ENCODE results near the gene FLT4.
"Not testable (repeated sequence)": the region's sequence is repeated elsewhere in the genome, so short reads cannot be mapped to it uniquely, and the experiment has no call there.

FLT4 gene

DNA sequence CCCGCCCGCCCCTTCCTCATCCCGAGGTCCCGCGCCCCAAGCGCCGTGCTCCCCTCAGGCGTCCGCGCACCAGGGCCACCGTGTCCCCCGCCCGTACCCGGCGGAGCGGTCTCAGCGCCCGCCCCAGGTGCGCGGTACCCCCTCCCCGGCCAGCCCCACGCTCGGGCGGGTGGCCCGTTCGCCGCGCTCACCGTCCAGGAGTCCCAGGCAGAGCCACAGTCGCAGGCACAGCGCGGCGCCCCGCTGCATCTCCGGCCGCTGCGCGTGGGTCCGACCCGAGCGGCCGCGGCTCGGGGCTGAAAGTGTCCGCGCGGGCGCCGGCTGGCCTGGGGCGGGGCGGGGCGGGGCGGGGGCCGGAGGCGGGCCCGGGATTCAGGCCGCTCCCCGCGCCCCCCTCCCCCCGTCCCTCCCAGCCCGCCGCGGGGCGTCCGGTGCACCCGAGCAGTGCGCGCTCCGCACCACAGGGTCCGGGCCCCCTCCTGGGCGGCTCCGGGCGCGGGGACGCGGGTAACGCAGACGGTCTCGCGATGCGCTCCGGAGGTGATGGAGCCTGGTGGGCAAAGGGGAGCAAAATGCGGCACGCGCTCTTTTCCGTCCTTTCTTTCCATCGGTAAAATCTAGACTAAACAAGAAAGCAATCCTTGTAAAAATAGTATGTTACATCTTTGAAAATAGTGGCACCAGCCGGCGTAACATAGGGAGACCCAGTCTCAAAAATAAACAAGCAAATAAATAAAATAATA, at the start of gene FLT4:
Gene FLT4, minus strand, starts transcription at position 304 of the 743 bp plus-strand sequence. Its CDS starts 55 bp downstream, at position 249.
- Histone ChIP-seq H3K4me1 (peaks cover 15% of the 10 kb centered on the region), H3K27ac (no peak within 1 kb of the TSS), H3K4me3 (peak within 1 kb of the TSS; percentile 54), H3K27me3 (peaks cover 78% of the 10 kb centered on the region), H3K9ac (no peak within 1 kb of the TSS), H3K4me2 (peak within 1 kb of the TSS; percentile 67), H3K36me3 (no peaks in the 10 kb centered on the region), H4K20me1 (peaks cover 7% of the 10 kb centered on the region; the same call in 1 of the 2 replicates), H3K9me3 (no peaks in the 10 kb centered on the region)
- no peak for TF ChIP-seq Cebpa-rat (IDR thresholded peaks at IDR 0.05)

DNA sequence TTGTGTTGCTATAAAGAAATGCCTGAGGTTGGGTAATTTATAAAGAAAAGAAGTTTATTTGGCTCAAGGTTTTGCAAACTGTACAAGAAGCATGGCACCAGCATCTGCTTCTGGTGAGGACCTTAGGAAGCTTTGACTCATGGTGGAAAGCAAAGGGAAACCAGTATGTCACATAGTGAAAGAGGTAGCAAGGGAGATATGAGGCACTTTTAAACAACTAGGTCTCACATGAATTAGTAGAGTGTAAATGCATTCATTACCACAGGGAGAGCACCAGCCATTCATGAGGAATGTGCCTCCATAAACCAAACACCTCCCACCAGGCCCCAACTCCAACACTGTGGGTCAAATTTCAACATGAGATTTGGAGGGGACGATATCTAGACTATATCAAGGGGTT, 49.6 kb upstream of the FLT4 start:
- Histone ChIP-seq H3K4me2 (no peak overlapping the region), H3K9ac (no peak overlapping the region), H3K4me3 (no peak overlapping the region), H3K4me1 (no peaks in the 10 kb centered on the region), H3K9me3 (peaks cover 21% of the 10 kb centered on the region), H4K20me1 (no peaks in the 10 kb centered on the region), H3K27me3 (no peaks in the 10 kb centered on the region), H3K27ac (no peak overlapping the region), H3K36me3 (no peaks in the 10 kb centered on the region)
- no peak for TF ChIP-seq Cebpa-rat (IDR thresholded peaks at IDR 0.05)

DNA sequence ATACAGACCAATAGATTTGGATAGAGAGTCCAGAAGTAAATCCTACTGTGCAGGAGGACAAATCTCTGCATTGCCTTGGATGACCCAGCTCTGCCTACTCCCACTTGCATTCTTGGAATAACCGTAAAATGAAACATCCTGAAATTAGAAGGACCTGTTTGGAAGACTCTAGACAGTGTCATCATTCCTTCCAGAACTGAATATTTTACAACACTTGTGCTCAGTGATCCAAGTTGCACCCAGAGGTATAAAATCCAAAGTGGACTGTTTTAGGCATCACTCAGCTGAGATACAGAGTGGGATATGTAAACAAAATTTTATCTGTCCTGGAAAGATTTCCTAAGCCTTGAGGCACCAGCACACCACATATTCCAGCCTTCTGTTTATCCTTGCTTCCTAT, 46.7 kb upstream of the FLT4 start:
- H4K20me1 ChIP-seq = no peaks in the 10 kb centered on the region
- H3K4me1 ChIP-seq = no peaks in the 10 kb centered on the region
- no peak overlapping the region for H3K27ac ChIP-seq
- no peak overlapping the region for H3K9ac ChIP-seq
- no peaks in the 10 kb centered on the region for H3K36me3 ChIP-seq
- no peak overlapping the region for H3K4me2 ChIP-seq
- H3K9me3 ChIP-seq = peaks cover 21% of the 10 kb centered on the region
- no peaks in the 10 kb centered on the region for H3K27me3 ChIP-seq
- no peak for TF ChIP-seq Cebpa-rat (IDR thresholded peaks at IDR 0.05)
- H3K4me3 ChIP-seq = no peak overlapping the region

DNA sequence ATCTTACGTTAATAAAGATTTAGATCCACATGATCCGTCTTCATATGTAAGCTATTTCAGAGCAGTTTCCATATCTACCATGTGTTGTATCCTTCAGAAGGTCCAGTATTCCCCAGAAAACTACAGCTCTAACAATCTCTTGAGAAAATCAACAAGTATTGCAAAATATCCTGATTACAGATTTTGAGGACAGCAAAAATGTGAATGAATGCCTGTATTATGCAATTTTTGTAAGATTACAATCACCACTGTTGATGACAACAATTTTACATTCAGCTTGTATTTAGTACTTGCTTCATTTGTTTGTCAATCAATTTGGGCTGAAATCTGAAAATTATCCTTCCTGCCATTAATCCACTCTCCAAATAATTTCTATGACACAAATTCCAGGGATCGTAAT, 43.0 kb upstream of the FLT4 start:
- Histone ChIP-seq H3K4me1 (peaks cover 34% of the 10 kb centered on the region), H3K9me3 (peaks cover 7% of the 10 kb centered on the region), H3K27ac (no peak overlapping the region), H3K4me3 (no peak overlapping the region), H3K4me2 (no peak overlapping the region), H3K9ac (no peak overlapping the region), H4K20me1 (no peaks in the 10 kb centered on the region), H3K27me3 (no peaks in the 10 kb centered on the region), H3K36me3 (no peaks in the 10 kb centered on the region)
- TF ChIP-seq Cebpa-rat (IDR thresholded peaks at IDR 0.05) = no peak

DNA sequence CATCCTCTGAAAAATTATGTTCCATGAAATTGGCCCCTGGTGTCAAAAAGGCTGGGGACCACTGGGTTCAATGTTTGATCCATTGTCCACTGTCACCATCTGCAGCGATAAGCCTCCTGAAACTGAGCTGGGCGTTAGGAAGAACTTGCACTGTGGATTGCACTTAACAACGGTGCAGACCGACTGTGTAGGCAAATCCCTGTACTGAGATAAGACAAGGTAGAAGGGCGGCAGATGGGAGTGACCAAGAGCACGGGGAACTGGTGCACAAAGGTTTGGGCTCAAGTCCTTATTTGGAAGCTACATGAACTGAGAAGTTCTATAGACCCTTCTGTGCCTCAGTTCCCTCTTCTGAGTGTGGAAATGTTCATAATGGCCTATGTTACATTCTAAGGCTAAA, 41.6 kb upstream of the FLT4 start:
- no peaks in the 10 kb centered on the region for H3K36me3 ChIP-seq
- no peaks in the 10 kb centered on the region for H3K27me3 ChIP-seq
- H3K9ac ChIP-seq = no peak overlapping the region
- peaks cover 35% of the 10 kb centered on the region for H3K4me1 ChIP-seq
- no peak overlapping the region for H3K4me3 ChIP-seq
- no peaks in the 10 kb centered on the region for H4K20me1 ChIP-seq
- no peak overlapping the region for H3K27ac ChIP-seq
- peaks cover 3% of the 10 kb centered on the region for H3K9me3 ChIP-seq
- TF ChIP-seq Cebpa-rat (IDR thresholded peaks at IDR 0.05) = no peak
- H3K4me2 ChIP-seq = no peak overlapping the region

DNA sequence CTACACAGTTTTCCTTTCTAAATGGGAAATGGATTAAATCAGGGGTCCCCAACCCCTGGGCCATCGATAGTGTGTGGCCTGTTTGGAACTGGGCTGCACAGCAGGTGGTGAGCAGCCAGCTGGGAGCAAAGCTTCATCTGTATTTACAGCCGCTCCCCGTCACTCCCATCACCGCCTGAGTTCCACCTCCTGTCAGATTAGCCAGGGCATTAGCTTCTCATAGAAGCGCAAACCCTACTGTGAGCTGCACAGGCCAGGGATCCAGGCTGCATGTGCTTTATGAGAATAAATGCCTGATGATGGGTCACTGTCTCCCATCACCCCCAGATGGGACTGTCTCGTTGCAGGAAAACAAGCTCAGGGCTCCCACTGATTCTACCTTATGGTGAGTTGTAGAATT, 41.2 kb upstream of the FLT4 start:
- Histone ChIP-seq H3K9me3 (no peaks in the 10 kb centered on the region), H4K20me1 (no peaks in the 10 kb centered on the region), H3K36me3 (no peaks in the 10 kb centered on the region), H3K4me1 (peaks cover 35% of the 10 kb centered on the region), H3K4me3 (no peak overlapping the region), H3K27ac (peak overlapping the region; percentile 71; the same call in 1 of the 2 replicates), H3K27me3 (no peaks in the 10 kb centered on the region), H3K9ac (no peak overlapping the region), H3K4me2 (peak overlapping the region; percentile 74)
- no peak for TF ChIP-seq Cebpa-rat (IDR thresholded peaks at IDR 0.05)

DNA sequence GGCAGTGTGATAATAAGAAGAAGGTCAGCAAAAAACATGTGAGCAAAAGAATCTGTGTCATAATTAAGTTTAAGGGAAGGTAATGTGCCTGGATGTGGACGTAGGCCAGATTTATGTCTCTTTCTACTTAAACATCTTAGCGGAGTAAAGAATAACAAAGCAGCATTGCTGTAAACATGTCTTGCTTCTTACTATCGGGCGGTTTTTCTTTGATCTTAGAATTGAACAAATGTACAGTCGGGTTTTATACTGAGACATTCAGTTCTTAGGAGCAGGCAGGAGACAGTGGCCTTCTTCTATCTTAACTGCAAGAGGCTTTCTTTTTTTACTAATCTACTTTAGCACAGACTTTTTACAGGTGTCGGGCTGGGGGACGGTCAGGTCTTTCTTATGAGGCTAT, 40.4 kb upstream of the FLT4 start:
- Histone ChIP-seq H3K4me1 (peaks cover 35% of the 10 kb centered on the region), H3K4me2 (peak overlapping the region; percentile 74), H4K20me1 (no peaks in the 10 kb centered on the region), H3K9me3 (no peaks in the 10 kb centered on the region), H3K36me3 (no peaks in the 10 kb centered on the region), H3K4me3 (no peak overlapping the region), H3K27me3 (no peaks in the 10 kb centered on the region), H3K9ac (peak overlapping the region; percentile 8; the same call in 1 of the 2 replicates), H3K27ac (peak overlapping the region; percentile 71)
- TF ChIP-seq Cebpa-rat (IDR thresholded peaks at IDR 0.05) = no peak

DNA sequence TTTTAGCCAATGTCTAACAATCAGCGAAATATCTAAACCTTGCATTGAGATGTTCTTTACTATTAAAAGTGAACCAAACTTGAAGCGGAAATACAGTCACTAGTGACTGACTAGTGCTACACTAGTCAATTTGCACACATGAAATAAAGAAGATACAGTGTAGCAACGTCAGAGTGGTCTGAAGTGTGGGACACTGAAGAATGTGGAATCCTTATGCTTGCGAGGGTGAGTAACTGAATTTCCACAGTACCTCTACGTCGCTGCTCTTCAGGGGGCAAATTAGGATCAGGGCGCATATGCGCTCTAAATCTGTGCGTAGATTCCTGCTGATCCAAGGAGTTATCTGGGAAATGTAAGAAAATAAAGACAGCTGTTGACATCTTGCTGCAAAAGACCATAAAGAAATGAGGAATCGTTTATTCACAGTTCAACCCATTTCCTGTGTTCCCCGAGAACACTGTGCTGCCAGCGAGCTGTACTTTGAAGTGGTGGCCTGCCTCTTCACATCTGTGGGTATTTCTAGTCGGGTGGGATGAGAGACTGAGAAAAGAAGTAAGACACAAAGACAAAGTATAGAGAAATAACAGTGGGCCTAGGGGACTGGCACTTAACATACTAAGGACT, 39.8 kb upstream of the FLT4 start:
- H3K27me3 ChIP-seq = no peaks in the 10 kb centered on the region
- H3K4me3 ChIP-seq = no peak overlapping the region
- no peaks in the 10 kb centered on the region for H4K20me1 ChIP-seq
- H3K36me3 ChIP-seq = no peaks in the 10 kb centered on the region
- H3K4me1 ChIP-seq = peaks cover 35% of the 10 kb centered on the region
- H3K4me2 ChIP-seq = peak overlapping the region; percentile 74
- peak overlapping the region; percentile 8; the same call in 1 of the 2 replicates for H3K9ac ChIP-seq
- no peak for TF ChIP-seq Cebpa-rat (IDR thresholded peaks at IDR 0.05)
- H3K9me3 ChIP-seq = no peaks in the 10 kb centered on the region
- H3K27ac ChIP-seq = peak overlapping the region; percentile 71

DNA sequence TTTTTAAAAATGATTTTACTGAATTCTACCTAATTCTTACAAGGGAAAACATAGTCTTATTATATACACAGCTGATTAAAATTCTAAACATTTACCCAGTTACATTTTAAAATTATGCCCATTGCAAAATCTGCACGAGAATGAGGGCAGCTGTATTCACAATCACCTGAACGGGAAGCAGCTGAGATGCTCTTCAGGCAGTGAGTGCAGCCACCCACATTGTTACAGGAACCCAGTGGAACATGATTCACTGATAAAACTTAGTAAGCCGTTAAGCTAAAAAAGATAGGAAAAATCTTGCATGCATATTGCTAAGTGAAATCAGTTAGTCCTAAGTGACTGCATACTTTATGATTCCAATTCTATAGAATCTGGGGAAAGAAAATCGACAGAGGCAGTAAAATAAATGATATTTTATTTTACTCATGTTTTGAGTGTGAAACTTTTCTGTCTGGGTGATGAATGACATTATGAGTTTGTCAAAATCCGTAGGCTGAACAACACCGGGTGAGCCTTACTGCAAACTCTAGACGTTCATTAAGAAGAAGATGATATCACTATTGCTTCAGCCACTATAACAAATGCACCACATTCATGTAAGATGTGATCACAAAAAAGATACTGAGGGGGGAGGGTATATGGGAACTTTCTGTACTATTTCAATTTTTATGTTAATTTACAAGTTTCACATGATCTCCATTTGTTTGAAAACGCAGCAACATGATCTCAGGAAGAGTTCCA, 39.1 kb upstream of the FLT4 start:
- H3K27ac ChIP-seq = peak overlapping the region; percentile 71
- peak overlapping the region; percentile 8; the same call in 1 of the 2 replicates for H3K9ac ChIP-seq
- no peak overlapping the region for H3K4me3 ChIP-seq
- H4K20me1 ChIP-seq = no peaks in the 10 kb centered on the region
- H3K9me3 ChIP-seq = no peaks in the 10 kb centered on the region
- no peaks in the 10 kb centered on the region for H3K36me3 ChIP-seq
- TF ChIP-seq Cebpa-rat (IDR thresholded peaks at IDR 0.05) = no peak
- no peaks in the 10 kb centered on the region for H3K27me3 ChIP-seq
- H3K4me2 ChIP-seq = peak overlapping the region; percentile 74
- H3K4me1 ChIP-seq = peaks cover 35% of the 10 kb centered on the region

DNA sequence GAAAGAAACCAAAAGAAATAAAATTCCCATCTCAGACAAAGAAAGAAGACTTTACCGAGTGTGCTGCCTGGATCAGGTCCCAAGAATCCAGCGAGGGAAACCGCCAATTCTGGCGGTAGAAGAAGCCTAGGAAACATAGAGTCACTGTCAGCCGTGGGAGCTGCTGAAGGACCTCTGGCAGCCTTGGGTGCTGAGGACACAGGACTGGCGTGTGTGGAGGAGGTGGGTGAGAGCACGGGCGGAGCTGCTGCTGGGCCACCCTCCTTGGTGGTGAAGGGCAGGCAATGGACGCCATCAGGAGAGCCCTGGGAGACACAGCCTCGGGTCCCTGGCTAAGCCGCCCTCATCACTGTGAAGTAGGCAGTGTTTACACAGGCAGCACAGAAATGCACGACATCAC, 37.4 kb upstream of the FLT4 start:
- H3K9me3 ChIP-seq, H3K27me3 ChIP-seq: not testable (repeated sequence)
- H3K4me1 ChIP-seq = peaks cover 35% of the 10 kb centered on the region

More for the DNA sequence above, 37.4 kb upstream of the FLT4 start:
- H3K9ac ChIP-seq, H3K27ac ChIP-seq, H3K4me3 ChIP-seq, H3K4me2 ChIP-seq, H4K20me1 ChIP-seq, H3K36me3 ChIP-seq: not testable (repeated sequence)

Measured in BLaER1 (cell line).